BJ (cell line): ENCODE measurements around the gene ADGRG4. TPM values are rescaled to one million over a fixed set of nuclear protein-coding genes. Genes with fewer than 3 reads are reported as not detected.
A peak's percentile ranks its signal among the peaks of the same experiment; 100 is the strongest.

Experiments
- CTCF ChIA-PET: fragments of 350-600 bp; formaldehyde crosslinking; extraction: SDS; loops from one replicate; lab custom pipeline; 2021; ENCODE audit warnings: antibody characterized with exemption, inconsistent platforms; lab: Yijun Ruan, JAX
- POLR2A ChIA-PET: fragments of 300-600 bp; sonication (Branson Sonifier 250); formaldehyde crosslinking; extraction: SDS; loops from one replicate; lab custom pipeline; 2021; ENCODE audit warnings: antibody characterized with exemption; lab: Charles Lee
- DNase-seq: peaks from one replicate; pipeline ENCODE4 v3.0.0-alpha.2; 2011; ENCODE audit warnings: low read depth
- H3K27me3 ChIP-seq: 2 replicates; pipeline ENCODE4 v1.6.0; 2011; ENCODE audit warnings: low read length; ENCODE audit not compliant: control insufficient read depth, insufficient read depth
- H3K36me3 ChIP-seq: 2 replicates; pipeline ENCODE4 v1.5.1; 2011; ENCODE audit warnings: low read length; ENCODE audit not compliant: control insufficient read depth, insufficient read depth
- H3K4me3 ChIP-seq: 2 replicates; pipeline ENCODE4 v1.5.1; 2011; ENCODE audit warnings: low read depth, mild to moderate bottlenecking, control low read depth, low read length
- polyA plus RNA-seq: library from polyadenylated mRNA; depleted of rRNA; stranded (reverse); fragments of >200 nt; gene quantifications from 2 replicates; pipeline ENCODE4 v1.2.3, GENCODE V29; 2011
- TF ChIP-seq, protein P1 (sequence below): IDR thresholded peaks from 2 replicates; pipeline ENCODE4 v1.5.1; 2011; ENCODE audit warnings: low read depth, mild to moderate bottlenecking, control low read depth, inconsistent platforms, low read length, moderate library complexity; ENCODE audit not compliant: insufficient read depth

ADGRG4 gene
- polyA plus RNA-seq, 1 experiment: 0.01 TPM

- POLR2A ChIA-PET: no interaction called here
Observed at GRCh38 chrX:136266828-136267227, 33.9 kb upstream of the ADGRG4 start.

GRCh38 chrX:136268051-136269048, 32.4 kb upstream of the ADGRG4 start:
- DNase-seq: no peak
- H3K27me3 ChIP-seq: no peaks in the 10 kb centered on the region
- ChIA-PET POLR2A (interaction anchor here (0.7 kb wide), 1 partner anchor 88 kb away, joined by 3 read pairs; no protein-coding TSS in a partner anchor), CTCF (interaction anchor here (0.6 to 4.3 kb wide), 18 partner anchors 9 to 581 kb away, joined by 3 to 34 read pairs (median 5); no protein-coding TSS in a partner anchor)
- no peak overlapping the region for H3K4me3 ChIP-seq
- no peaks in the 10 kb centered on the region for H3K36me3 ChIP-seq
- TF ChIP-seq, protein P1, sequence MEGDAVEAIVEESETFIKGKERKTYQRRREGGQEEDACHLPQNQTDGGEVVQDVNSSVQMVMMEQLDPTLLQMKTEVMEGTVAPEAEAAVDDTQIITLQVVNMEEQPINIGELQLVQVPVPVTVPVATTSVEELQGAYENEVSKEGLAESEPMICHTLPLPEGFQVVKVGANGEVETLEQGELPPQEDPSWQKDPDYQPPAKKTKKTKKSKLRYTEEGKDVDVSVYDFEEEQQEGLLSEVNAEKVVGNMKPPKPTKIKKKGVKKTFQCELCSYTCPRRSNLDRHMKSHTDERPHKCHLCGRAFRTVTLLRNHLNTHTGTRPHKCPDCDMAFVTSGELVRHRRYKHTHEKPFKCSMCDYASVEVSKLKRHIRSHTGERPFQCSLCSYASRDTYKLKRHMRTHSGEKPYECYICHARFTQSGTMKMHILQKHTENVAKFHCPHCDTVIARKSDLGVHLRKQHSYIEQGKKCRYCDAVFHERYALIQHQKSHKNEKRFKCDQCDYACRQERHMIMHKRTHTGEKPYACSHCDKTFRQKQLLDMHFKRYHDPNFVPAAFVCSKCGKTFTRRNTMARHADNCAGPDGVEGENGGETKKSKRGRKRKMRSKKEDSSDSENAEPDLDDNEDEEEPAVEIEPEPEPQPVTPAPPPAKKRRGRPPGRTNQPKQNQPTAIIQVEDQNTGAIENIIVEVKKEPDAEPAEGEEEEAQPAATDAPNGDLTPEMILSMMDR: peak; percentile 69

More at GRCh38 chrX:136266828-136267227, 33.9 kb upstream of the ADGRG4 start:
- H3K27me3 ChIP-seq: no peaks in the 10 kb centered on the region
- CTCF ChIA-PET: interaction anchor here (2.3 to 4.3 kb wide), 3 partner anchors 64 to 238 kb away, joined by 6 to 34 read pairs (median 12); no protein-coding TSS in a partner anchor
- no peak for DNase-seq
- no peak overlapping the region for H3K4me3 ChIP-seq
- TF ChIP-seq, protein P1: no peak
- no peaks in the 10 kb centered on the region for H3K36me3 ChIP-seq

DNA sequence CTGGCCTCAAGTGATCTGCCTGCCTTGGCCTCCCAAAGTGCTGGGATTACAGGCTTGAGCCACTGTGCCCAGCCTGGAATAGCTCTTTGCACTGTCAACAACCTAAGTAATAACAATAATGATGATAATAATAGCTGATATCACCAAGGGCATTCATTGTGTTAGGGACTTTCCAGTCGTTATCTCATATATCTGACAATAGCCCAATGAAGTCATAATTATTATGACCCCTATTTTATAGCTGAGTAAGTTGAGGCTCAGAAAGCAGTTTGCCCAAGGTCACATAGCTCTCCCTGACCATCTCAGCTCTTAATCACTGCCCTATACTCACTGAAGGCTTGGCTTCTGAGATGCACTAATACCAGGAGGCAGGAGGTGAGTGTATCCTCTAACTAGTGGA, 30.8 kb upstream of the ADGRG4 start:
- Histone ChIP-seq H3K4me3 (no peak overlapping the region), H3K27me3 (no peaks in the 10 kb centered on the region), H3K36me3 (no peaks in the 10 kb centered on the region)
- no peak for DNase-seq
- CTCF ChIA-PET: interaction anchor here (1.2 to 4.3 kb wide), 3 partner anchors 74 to 241 kb away, joined by 3 to 34 read pairs (median 10); no protein-coding TSS in a partner anchor
- POLR2A ChIA-PET: no interaction called here
- TF ChIP-seq, protein P1: no peak

- Histone ChIP-seq H3K27me3 (no peaks in the 10 kb centered on the region), H3K4me3 (no peak overlapping the region), H3K36me3 (no peaks in the 10 kb centered on the region)
- CTCF ChIA-PET: interaction anchor here (0.6 to 1.6 kb wide), 4 partner anchors 48 to 243 kb away, joined by 3 to 5 read pairs (median 4); no protein-coding TSS in a partner anchor
- TF ChIP-seq, protein P1: no peak
- DNase-seq: no peak
- POLR2A ChIA-PET: interaction anchor here (0.6 kb wide), 1 partner anchor 294 kb away, joined by 7 read pairs; no protein-coding TSS in a partner anchor
Observed at GRCh38 chrX:136271300-136271699, 29.5 kb upstream of the ADGRG4 start.

- H3K36me3 ChIP-seq: no peaks in the 10 kb centered on the region
- TF ChIP-seq, protein P1: 0 out of 2 replicates have a peak, but pooled peaks have one; percentile 16
- CTCF ChIA-PET: interaction anchor here (0.9 to 1.6 kb wide), 5 partner anchors 10 to 244 kb away, joined by 3 to 5 read pairs (median 4); no protein-coding TSS in a partner anchor
- POLR2A ChIA-PET: no interaction called here
- no peak overlapping the region for H3K4me3 ChIP-seq
- no peaks in the 10 kb centered on the region for H3K27me3 ChIP-seq
- no peak for DNase-seq
Observed at GRCh38 chrX:136272325-136272724, 28.4 kb upstream of the ADGRG4 start.
